GM23338 (cell line): ENCODE results near the gene RNF166. TPM values are rescaled to one million over a fixed set of nuclear protein-coding genes. Genes with fewer than 3 reads are reported as not detected.

Experiments used
- ATAC-seq: fragments of 200-7000 bp; cut with Tn5 transposase; 3 replicates; pipeline ENCODE4 v1.9.1; 2020
- DNase-seq: peaks from one replicate; pipeline ENCODE4 v3.0.0-alpha.2; 2015; ENCODE audit warnings: low spot score
- H2AFZ ChIP-seq: fragments of 200-600 bp; sonication (generic); 2 replicates; pipeline ENCODE4 v1.8.0; 2016; ENCODE audit warnings: antibody characterized with exemption, mild to moderate bottlenecking, moderate library complexity
- H3F3A ChIP-seq: fragments of 200-600 bp; sonication (generic); replicated peaks from 2 replicates; pipeline ENCODE4 v1.8.0; 2017; ENCODE audit warnings: antibody characterized with exemption, mixed run types, low read depth
- H3K27ac ChIP-seq: fragments of 200-600 bp; sonication (generic); 2 replicates; pipeline ENCODE4 v1.6.1; 2016; ENCODE audit warnings: low read depth
- H3K27me3 ChIP-seq: fragments of 200-600 bp; sonication (generic); 2 replicates; pipeline ENCODE4 v1.8.0; 2016; ENCODE audit warnings: mild to moderate bottlenecking, mixed run types, moderate library complexity; ENCODE audit not compliant: insufficient read depth
- H3K36me3 ChIP-seq: fragments of 200-600 bp; sonication (generic); 2 replicates; pipeline ENCODE4 v1.8.0; 2016; ENCODE audit warnings: mild to moderate bottlenecking; ENCODE audit not compliant: insufficient read depth
- H3K4me1 ChIP-seq: fragments of 200-600 bp; sonication (generic); 2 replicates; pipeline ENCODE4 v1.8.0; 2016; ENCODE audit warnings: mild to moderate bottlenecking, moderate library complexity; ENCODE audit not compliant: insufficient read depth
- H3K4me2 ChIP-seq: fragments of 200-600 bp; sonication (generic); 2 replicates; pipeline ENCODE4 v1.7.1; 2017; ENCODE audit warnings: mixed run types
- H3K4me3 ChIP-seq: fragments of 200-600 bp; sonication (generic); 2 replicates; pipeline ENCODE4 v1.6.1; 2016; ENCODE audit warnings: mixed run types
- H3K79me2 ChIP-seq: fragments of 200-600 bp; sonication (generic); replicated peaks from 2 replicates; pipeline ENCODE4 v1.8.0; 2017; ENCODE audit warnings: mild to moderate bottlenecking; ENCODE audit not compliant: insufficient read depth
- H3K9me2 ChIP-seq: fragments of 200-600 bp; sonication (generic); 2 replicates; pipeline ENCODE4 v1.8.0; 2017; ENCODE audit not compliant: insufficient read depth
- H4K20me1 ChIP-seq: fragments of 200-600 bp; sonication (generic); replicated peaks from 2 replicates; pipeline ENCODE4 v1.8.0; 2017; ENCODE audit warnings: mild to moderate bottlenecking; ENCODE audit not compliant: insufficient read depth
- H3K27ac Mint-ChIP-seq: 2 replicates; pipeline ENCODE4 v1.8.0; 2020; ENCODE audit warnings: inconsistent platforms, mild to moderate bottlenecking, moderate library complexity, mixed read lengths
- H3K27me3 Mint-ChIP-seq: 3 replicates; pipeline ENCODE4 v1.8.0; 2022; ENCODE audit warnings: low read depth, mild to moderate bottlenecking, moderate library complexity, mixed read lengths, inconsistent platforms; ENCODE audit not compliant: insufficient read depth, poor library complexity
- H3K36me3 Mint-ChIP-seq: 3 replicates; pipeline ENCODE4 v1.8.0; 2021; ENCODE audit warnings: low read depth, mild to moderate bottlenecking, inconsistent platforms, moderate library complexity, mixed read lengths
- H3K4me1 Mint-ChIP-seq: 3 replicates; pipeline ENCODE4 v1.8.0; 2020; ENCODE audit warnings: mild to moderate bottlenecking, inconsistent platforms, mixed read lengths
- H3K4me3 Mint-ChIP-seq: 3 replicates; pipeline ENCODE4 v1.8.0; 2021; ENCODE audit warnings: moderate library complexity, mild to moderate bottlenecking, inconsistent platforms, mixed read lengths
- H3K9me3 Mint-ChIP-seq: 3 replicates; pipeline ENCODE4 v1.8.0; 2020; ENCODE audit warnings: moderate library complexity, mild to moderate bottlenecking, inconsistent platforms, mixed read lengths
- CREB1 ChIP-seq: fragments of 250-450 bp; sonication (Bioruptor Pico); IDR thresholded peaks from 2 replicates; pipeline ENCODE4 v1.5.0; 2020; ENCODE audit warnings: low read depth, mild to moderate bottlenecking, moderate library complexity
- EZH2 ChIP-seq: fragments of 200-600 bp; sonication (generic); IDR thresholded peaks from one replicate; pipeline ENCODE4 v1.8.0; 2017; ENCODE audit warnings: antibody characterized with exemption, mild to moderate bottlenecking, low read depth; ENCODE audit not compliant: unreplicated experiment
- EZH2phosphoT487 ChIP-seq: fragments of 200-600 bp; sonication (generic); IDR thresholded peaks from one replicate; pipeline ENCODE4 v1.8.1; 2018; ENCODE audit warnings: antibody characterized with exemption; ENCODE audit not compliant: unreplicated experiment
- JUNB ChIP-seq: IDR thresholded peaks from one replicate; pipeline ENCODE4 v1.6.1; 2016; ENCODE audit warnings: antibody characterized with exemption; ENCODE audit not compliant: unreplicated experiment
- NANOG ChIP-seq: IDR thresholded peaks from 2 replicates; pipeline ENCODE4 v1.6.1; 2016; ENCODE audit warnings: antibody characterized with exemption, borderline replicate concordance
- POLR2AphosphoS5 ChIP-seq: IDR thresholded peaks from 2 replicates; pipeline ENCODE4 v1.6.1; 2016; ENCODE audit warnings: antibody characterized with exemption, low read depth
- STAT1 ChIP-seq: IDR thresholded peaks from one replicate; pipeline ENCODE4 v1.6.1; 2016; ENCODE audit warnings: antibody characterized with exemption; ENCODE audit not compliant: unreplicated experiment
- ZNF114 ChIP-seq: fragments of 250-450 bp; sonication (Bioruptor Pico); IDR thresholded peaks from 2 replicates; pipeline ENCODE4 v1.5.0; 2020; ENCODE audit warnings: mild to moderate bottlenecking, moderate library complexity
- ZNF331 ChIP-seq: fragments of 250-450 bp; sonication (Bioruptor Pico); IDR thresholded peaks from 2 replicates; pipeline ENCODE4 v1.5.0; 2020; ENCODE audit warnings: low read depth, mild to moderate bottlenecking, moderate library complexity
- polyA plus RNA-seq: library from polyadenylated mRNA; unstranded; fragments of >200 nt; fragmentation: Nextera tagmentation; extraction: Ambion mirVana; gene quantifications from 2 replicates; pipeline ENCODE4 v1.2.1, GENCODE V29; 2016
- total RNA-seq: library from RNA; depleted of rRNA; stranded (reverse); fragments of >200 nt; shearing (Covaris generic); gene quantifications from 2 replicates; pipeline ENCODE4 v1.2.3, GENCODE V29; 2014
- TF ChIP-seq, protein P1 (sequence below): IDR thresholded peaks from one replicate; pipeline ENCODE4 v1.6.1; 2018; ENCODE audit warnings: antibody characterized with exemption; ENCODE audit not compliant: unreplicated experiment
- TF ChIP-seq, protein P2 (sequence below), 2 experiments: fragments of 200-600 bp in 1 of 2; sonication (generic) in 1 of 2; conservative IDR thresholded peaks; 2 replicates each; pipeline versions ENCODE4 v1.5.1 to v1.6.1; 2016 to 2017; ENCODE audit warnings: antibody characterized with exemption in 2 of 2, low read depth in 2 of 2, mild to moderate bottlenecking in 2 of 2, moderate library complexity in 1 of 2
- TF ChIP-seq, protein P3 (sequence below): fragments of 250-450 bp; sonication (Bioruptor Pico); IDR thresholded peaks from 2 replicates; pipeline ENCODE4 v1.5.0; 2020; ENCODE audit warnings: mild to moderate bottlenecking, moderate library complexity
- TF ChIP-seq, protein P4 (sequence below): IDR thresholded peaks from 2 replicates; pipeline ENCODE4 v1.6.1; 2016; ENCODE audit warnings: antibody characterized with exemption

RNF166 gene
- total and polyA plus RNA-seq, 2 experiments from 2014 or later: 24.9 to 43.4 TPM

DNA sequence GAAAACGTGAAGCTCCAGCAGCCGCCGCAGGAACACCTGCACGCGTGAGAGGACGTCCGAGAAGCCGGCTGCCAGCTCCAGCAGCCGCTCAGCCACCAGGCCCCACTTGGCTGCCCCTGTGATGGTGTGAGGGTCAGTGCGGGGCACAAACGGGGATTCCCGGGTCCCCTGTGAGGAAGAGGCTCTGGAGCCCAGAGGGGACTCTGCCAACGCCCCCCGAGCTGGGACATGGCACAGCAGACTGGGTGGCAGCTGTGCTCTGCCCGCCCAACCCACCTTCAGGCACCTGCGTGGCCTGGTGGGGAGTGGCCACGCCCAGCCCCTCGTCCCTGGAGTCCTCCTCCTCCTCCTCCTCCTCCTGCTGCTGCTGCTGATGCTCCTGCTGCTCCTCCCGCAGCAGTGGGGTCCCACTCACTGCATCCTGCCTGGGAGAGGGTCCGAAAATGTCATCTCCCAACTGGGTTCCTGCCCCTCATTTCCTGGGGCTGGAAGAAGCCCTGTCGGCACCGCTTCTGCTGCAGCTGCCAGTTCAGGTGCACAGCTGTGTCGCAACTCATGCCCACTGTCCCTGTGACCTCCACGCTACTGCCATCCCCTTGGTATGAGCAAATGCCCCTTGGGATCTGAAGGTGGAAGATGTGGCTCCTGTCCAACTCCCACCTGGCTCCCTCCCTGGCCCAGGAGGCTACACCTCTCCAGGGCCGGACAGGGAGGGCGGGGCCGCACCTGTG is 27.6 kb upstream of the RNF166 start:
- Histone ChIP-seq H3K4me2 (no peak overlapping the region), H4K20me1 (no peaks in the 10 kb centered on the region), H3K4me1 (no peaks in the 10 kb centered on the region), H3K4me3 (no peak overlapping the region), H3K36me3 (no peaks in the 10 kb centered on the region), H3K79me2 (no peaks in the 10 kb centered on the region), H3K27ac (no peak overlapping the region), H3F3A (no peaks in the 10 kb centered on the region), H3K27me3 (no peaks in the 10 kb centered on the region), H3K9me2 (no peaks in the 10 kb centered on the region), H2AFZ (no peak overlapping the region)
- Mint-ChIP-seq H3K36me3 (peaks cover 9% of the 10 kb centered on the region; the same call in 1 of the 3 replicates), H3K9me3 (no peaks in the 10 kb centered on the region), H3K27me3 (peaks cover 12% of the 10 kb centered on the region), H3K27ac (no peak overlapping the region), H3K4me1 (no peaks in the 10 kb centered on the region), H3K4me3 (no peak overlapping the region)
- TF ChIP-seq, protein P1, sequence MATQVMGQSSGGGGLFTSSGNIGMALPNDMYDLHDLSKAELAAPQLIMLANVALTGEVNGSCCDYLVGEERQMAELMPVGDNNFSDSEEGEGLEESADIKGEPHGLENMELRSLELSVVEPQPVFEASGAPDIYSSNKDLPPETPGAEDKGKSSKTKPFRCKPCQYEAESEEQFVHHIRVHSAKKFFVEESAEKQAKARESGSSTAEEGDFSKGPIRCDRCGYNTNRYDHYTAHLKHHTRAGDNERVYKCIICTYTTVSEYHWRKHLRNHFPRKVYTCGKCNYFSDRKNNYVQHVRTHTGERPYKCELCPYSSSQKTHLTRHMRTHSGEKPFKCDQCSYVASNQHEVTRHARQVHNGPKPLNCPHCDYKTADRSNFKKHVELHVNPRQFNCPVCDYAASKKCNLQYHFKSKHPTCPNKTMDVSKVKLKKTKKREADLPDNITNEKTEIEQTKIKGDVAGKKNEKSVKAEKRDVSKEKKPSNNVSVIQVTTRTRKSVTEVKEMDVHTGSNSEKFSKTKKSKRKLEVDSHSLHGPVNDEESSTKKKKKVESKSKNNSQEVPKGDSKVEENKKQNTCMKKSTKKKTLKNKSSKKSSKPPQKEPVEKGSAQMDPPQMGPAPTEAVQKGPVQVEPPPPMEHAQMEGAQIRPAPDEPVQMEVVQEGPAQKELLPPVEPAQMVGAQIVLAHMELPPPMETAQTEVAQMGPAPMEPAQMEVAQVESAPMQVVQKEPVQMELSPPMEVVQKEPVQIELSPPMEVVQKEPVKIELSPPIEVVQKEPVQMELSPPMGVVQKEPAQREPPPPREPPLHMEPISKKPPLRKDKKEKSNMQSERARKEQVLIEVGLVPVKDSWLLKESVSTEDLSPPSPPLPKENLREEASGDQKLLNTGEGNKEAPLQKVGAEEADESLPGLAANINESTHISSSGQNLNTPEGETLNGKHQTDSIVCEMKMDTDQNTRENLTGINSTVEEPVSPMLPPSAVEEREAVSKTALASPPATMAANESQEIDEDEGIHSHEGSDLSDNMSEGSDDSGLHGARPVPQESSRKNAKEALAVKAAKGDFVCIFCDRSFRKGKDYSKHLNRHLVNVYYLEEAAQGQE: no peak
- TF ChIP-seq EZH2 (no peak), STAT1 (no peak), EZH2phosphoT487 (no peak), ZNF114 (no peak), CREB1 (no peak), POLR2AphosphoS5 (no peak), NANOG (no peak), ZNF331 (CRISPR knock-in tag) (no peak), JUNB (no peak)
- TF ChIP-seq, protein P2, sequence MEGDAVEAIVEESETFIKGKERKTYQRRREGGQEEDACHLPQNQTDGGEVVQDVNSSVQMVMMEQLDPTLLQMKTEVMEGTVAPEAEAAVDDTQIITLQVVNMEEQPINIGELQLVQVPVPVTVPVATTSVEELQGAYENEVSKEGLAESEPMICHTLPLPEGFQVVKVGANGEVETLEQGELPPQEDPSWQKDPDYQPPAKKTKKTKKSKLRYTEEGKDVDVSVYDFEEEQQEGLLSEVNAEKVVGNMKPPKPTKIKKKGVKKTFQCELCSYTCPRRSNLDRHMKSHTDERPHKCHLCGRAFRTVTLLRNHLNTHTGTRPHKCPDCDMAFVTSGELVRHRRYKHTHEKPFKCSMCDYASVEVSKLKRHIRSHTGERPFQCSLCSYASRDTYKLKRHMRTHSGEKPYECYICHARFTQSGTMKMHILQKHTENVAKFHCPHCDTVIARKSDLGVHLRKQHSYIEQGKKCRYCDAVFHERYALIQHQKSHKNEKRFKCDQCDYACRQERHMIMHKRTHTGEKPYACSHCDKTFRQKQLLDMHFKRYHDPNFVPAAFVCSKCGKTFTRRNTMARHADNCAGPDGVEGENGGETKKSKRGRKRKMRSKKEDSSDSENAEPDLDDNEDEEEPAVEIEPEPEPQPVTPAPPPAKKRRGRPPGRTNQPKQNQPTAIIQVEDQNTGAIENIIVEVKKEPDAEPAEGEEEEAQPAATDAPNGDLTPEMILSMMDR (conservative IDR thresholded peaks at IDR 0.05; ENCODE audit: low read depth in 2 of 2): no peak
- TF ChIP-seq, protein P3, sequence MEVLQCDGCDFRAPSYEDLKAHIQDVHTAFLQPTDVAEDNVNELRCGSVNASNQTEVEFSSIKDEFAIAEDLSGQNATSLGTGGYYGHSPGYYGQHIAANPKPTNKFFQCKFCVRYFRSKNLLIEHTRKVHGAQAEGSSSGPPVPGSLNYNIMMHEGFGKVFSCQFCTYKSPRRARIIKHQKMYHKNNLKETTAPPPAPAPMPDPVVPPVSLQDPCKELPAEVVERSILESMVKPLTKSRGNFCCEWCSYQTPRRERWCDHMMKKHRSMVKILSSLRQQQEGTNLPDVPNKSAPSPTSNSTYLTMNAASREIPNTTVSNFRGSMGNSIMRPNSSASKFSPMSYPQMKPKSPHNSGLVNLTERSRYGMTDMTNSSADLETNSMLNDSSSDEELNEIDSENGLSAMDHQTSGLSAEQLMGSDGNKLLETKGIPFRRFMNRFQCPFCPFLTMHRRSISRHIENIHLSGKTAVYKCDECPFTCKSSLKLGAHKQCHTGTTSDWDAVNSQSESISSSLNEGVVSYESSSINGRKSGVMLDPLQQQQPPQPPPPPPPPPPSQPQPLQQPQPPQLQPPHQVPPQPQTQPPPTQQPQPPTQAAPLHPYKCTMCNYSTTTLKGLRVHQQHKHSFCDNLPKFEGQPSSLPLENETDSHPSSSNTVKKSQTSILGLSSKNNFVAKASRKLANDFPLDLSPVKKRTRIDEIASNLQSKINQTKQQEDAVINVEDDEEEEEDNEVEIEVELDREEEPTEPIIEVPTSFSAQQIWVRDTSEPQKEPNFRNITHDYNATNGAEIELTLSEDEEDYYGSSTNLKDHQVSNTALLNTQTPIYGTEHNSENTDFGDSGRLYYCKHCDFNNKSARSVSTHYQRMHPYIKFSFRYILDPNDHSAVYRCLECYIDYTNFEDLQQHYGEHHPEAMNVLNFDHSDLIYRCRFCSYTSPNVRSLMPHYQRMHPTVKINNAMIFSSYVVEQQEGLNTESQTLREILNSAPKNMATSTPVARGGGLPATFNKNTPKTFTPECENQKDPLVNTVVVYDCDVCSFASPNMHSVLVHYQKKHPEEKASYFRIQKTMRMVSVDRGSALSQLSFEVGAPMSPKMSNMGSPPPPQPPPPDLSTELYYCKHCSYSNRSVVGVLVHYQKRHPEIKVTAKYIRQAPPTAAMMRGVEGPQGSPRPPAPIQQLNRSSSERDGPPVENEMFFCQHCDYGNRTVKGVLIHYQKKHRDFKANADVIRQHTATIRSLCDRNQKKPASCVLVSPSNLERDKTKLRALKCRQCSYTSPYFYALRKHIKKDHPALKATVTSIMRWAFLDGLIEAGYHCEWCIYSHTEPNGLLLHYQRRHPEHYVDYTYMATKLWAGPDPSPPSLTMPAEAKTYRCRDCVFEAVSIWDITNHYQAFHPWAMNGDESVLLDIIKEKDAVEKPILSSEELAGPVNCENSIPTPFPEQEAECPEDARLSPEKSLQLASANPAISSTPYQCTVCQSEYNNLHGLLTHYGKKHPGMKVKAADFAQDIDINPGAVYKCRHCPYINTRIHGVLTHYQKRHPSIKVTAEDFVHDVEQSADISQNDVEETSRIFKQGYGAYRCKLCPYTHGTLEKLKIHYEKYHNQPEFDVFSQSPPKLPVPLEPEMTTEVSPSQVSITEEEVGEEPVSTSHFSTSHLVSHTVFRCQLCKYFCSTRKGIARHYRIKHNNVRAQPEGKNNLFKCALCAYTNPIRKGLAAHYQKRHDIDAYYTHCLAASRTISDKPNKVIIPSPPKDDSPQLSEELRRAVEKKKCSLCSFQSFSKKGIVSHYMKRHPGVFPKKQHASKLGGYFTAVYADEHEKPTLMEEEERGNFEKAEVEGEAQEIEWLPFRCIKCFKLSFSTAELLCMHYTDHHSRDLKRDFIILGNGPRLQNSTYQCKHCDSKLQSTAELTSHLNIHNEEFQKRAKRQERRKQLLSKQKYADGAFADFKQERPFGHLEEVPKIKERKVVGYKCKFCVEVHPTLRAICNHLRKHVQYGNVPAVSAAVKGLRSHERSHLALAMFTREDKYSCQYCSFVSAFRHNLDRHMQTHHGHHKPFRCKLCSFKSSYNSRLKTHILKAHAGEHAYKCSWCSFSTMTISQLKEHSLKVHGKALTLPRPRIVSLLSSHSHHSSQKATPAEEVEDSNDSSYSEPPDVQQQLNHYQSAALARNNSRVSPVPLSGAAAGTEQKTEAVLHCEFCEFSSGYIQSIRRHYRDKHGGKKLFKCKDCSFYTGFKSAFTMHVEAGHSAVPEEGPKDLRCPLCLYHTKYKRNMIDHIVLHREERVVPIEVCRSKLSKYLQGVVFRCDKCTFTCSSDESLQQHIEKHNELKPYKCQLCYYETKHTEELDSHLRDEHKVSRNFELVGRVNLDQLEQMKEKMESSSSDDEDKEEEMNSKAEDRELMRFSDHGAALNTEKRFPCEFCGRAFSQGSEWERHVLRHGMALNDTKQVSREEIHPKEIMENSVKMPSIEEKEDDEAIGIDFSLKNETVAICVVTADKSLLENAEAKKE (CRISPR knock-in tag): no peak
- TF ChIP-seq, protein P4, sequence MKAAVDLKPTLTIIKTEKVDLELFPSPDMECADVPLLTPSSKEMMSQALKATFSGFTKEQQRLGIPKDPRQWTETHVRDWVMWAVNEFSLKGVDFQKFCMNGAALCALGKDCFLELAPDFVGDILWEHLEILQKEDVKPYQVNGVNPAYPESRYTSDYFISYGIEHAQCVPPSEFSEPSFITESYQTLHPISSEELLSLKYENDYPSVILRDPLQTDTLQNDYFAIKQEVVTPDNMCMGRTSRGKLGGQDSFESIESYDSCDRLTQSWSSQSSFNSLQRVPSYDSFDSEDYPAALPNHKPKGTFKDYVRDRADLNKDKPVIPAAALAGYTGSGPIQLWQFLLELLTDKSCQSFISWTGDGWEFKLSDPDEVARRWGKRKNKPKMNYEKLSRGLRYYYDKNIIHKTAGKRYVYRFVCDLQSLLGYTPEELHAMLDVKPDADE: no peak
- DNase-seq (no peak), ATAC-seq (no peak)
